Left colon (tissue), 2 donors: Measurements from ENCODE around the gene IRF9. TPM values are rescaled to one million over a fixed set of nuclear protein-coding genes. Genes with fewer than 3 reads are reported as not detected.

ENCODE experiments used
- ATAC-seq: fragments of 200-7000 bp; cut with Tn5 transposase; one replicate; pipeline ENCODE4 v1.9.1; 2020; ENCODE audit warnings: mild to moderate bottlenecking, moderate library complexity
- DNase-seq, 2 donors: peaks; one replicate each; pipeline ENCODE4 v3.0.0-alpha.2; 2020
- intact Hi-C, 2 donors: fragments of 100-400 bp; cut with DNase I in 1 of 2; cut with micrococcal nuclease in 1 of 2; formaldehyde crosslinking; loops; one replicate each; pipeline versions ENCODE4 v1.11.2 to v1.14.0; 2022; cut with DNase I, micrococcal nuclease
- microRNA-seq, 2 donors: library from miRNA; unstranded; fragments of <30 nt; microRNA quantifications; one replicate each; pipeline versions ENCODE4 v1.1.0 to v1.2.0, GENCODE V29; 2020
- total RNA-seq, 2 donors: library from RNA; stranded (reverse); fragmentation: NEBNext Ultra II Directional; extraction: Animal tissue kit (Norgen Biotek cat#: 25700); gene quantifications; one replicate each; pipeline ENCODE4 v1.2.1, GENCODE V29; 2021
- donor health status: DM: no; HTN: no; CAD: no.
- donor health status: DM: yes; HTN: yes; CAD: no.

IRF9 gene
- total RNA-seq, 2 donors from 2014 or later: 53.7 to 105 TPM

GRCh38 chr14:24204163-24205146 lies 43.4 kb downstream of the IRF9 start:
- intact Hi-C loops: no loop called here
- ATAC-seq: no peak
- no peak for DNase-seq

- ATAC-seq: no peak
- DNase-seq: no peak
- intact Hi-C loops: no loop called here
These were observed 45.4 kb downstream of the IRF9 start for GRCh38 chr14:24206260-24207103.

- intact Hi-C loops: no loop called here
- ATAC-seq (no peak), DNase-seq (no peak)
These were observed 46.1 kb downstream of the IRF9 start for GRCh38 chr14:24207104-24207551.

- intact Hi-C loops: no loop called here
- no peak for DNase-seq
- no peak for ATAC-seq
These were observed 46.6 kb downstream of the IRF9 start for GRCh38 chr14:24207625-24208024.

- DNase-seq (no peak), ATAC-seq (no peak)
- intact Hi-C loops: no loop called here
These were observed 50.2 kb downstream of the IRF9 start for GRCh38 chr14:24211311-24211710.

GRCh38 chr14:24212924-24213865 lies 52.1 kb downstream of the IRF9 start, which contains the start of gene CHMP4A:
Gene CHMP4A (minus strand): TSS chr14:24213488. CDS start chr14:24213439, 49 bp downstream.
- peak; percentile 83 for ATAC-seq
- intact Hi-C loops: no loop called here
- DNase-seq: peak; percentile 97 to 99

GRCh38 chr14:24213866-24214662 lies 53.0 kb downstream of the IRF9 start:
- intact Hi-C loops: no loop called here
- DNase-seq (no peak), ATAC-seq (no peak)

- ATAC-seq (peak; percentile 76), DNase-seq (peak; percentile 85 to 90)
- intact Hi-C loops: no loop called here
These were observed 54.7 kb downstream of the IRF9 start, which contains the start of gene MDP1 for GRCh38 chr14:24215495-24216344. Gene MDP1 (minus strand): TSS chr14:24216066. CDS start chr14:24215955, 111 bp downstream.

Small RNAs within 50 kb of the gene (microRNA-seq; reads per million reads assigned to microRNA genes)
- gene MIR7703: 0 reads per million in 2 donors

Other genes with a start within 250 kb of the IRF9 start
- gene DHRS4, start 207.5 kb upstream of the IRF9 start, total RNA-seq: 10 to 100 TPM; 38.3 to 46.0 TPM
- 10 to 100 TPM; 31.8 to 43.2 TPM for gene DHRS4L2, start 172.3 kb upstream of the IRF9 start, total RNA-seq
- gene CARMIL3, start 109.3 kb upstream of the IRF9 start, total RNA-seq: 1 to 10 TPM; 1.1 to 3.4 TPM
- under 1 TPM; 0.28 to 0.31 TPM for gene CPNE6, start 89.7 kb upstream of the IRF9 start, total RNA-seq
- 100 to 1,000 TPM; 150 to 223 TPM for gene PCK2, start 67.0 kb upstream of the IRF9 start, total RNA-seq
- gene DCAF11, start 46.5 kb upstream of the IRF9 start, total RNA-seq: 100 to 1,000 TPM; 101 to 107 TPM
- gene NRL, start 46.3 kb upstream of the IRF9 start, total RNA-seq: 1 to 10 TPM; 1.2 to 1.5 TPM
- 1 to 10 TPM; 1.0 TPM for gene FITM1, start 30.6 kb upstream of the IRF9 start, total RNA-seq
- gene PSME1, start 25.1 kb upstream of the IRF9 start, total RNA-seq: 100 to 1,000 TPM; 196 to 249 TPM
- gene EMC9, start 19.7 kb upstream of the IRF9 start, total RNA-seq: 10 to 100 TPM; 13.9 to 25.7 TPM
- gene PSME2, start 14.7 kb upstream of the IRF9 start, total RNA-seq: 100 to 1,000 TPM; 140 to 240 TPM
- 10 to 100 TPM; 49.1 to 50.3 TPM for gene RNF31, start 13.8 kb upstream of the IRF9 start, total RNA-seq
- 10 to 100 TPM in 1 of 2 donors, 1 to 10 TPM in 1; 6.9 to 21.0 TPM for gene REC8, start 10.8 kb downstream of the IRF9 start, total RNA-seq
- gene IPO4, start 27.6 kb downstream of the IRF9 start, total RNA-seq: 10 to 100 TPM; 17.3 to 26.3 TPM
- gene TM9SF1, start 34.2 kb downstream of the IRF9 start, total RNA-seq: 10 to 100 TPM; 49.2 to 52.7 TPM
- gene TSSK4, start 44.4 kb downstream of the IRF9 start, total RNA-seq: under 1 TPM in 1 of 2 donors, not detected in 1; 0.47 TPM
- gene CHMP4A, start 52.2 kb downstream of the IRF9 start, total RNA-seq: 10 to 100 TPM; 43.5 to 48.0 TPM
- gene MDP1, start 54.8 kb downstream of the IRF9 start, total RNA-seq: 10 to 100 TPM; 11.8 to 13.8 TPM
- 100 to 1,000 TPM; 110 to 135 TPM for gene NEDD8, start 71.1 kb downstream of the IRF9 start, total RNA-seq
- 10 to 100 TPM; 62.4 to 64.8 TPM for gene GMPR2, start 71.7 kb downstream of the IRF9 start, total RNA-seq
- 10 to 100 TPM; 56.6 to 64.0 TPM for gene TINF2, start 81.4 kb downstream of the IRF9 start, total RNA-seq
- 1 to 10 TPM; 2.3 to 2.9 TPM for gene TGM1, start 101.9 kb downstream of the IRF9 start, total RNA-seq
- gene RABGGTA, start 110.3 kb downstream of the IRF9 start, total RNA-seq: 10 to 100 TPM; 35.0 to 41.8 TPM
- 10 to 100 TPM; 64.2 to 76.6 TPM for gene DHRS1, start 138.5 kb downstream of the IRF9 start, total RNA-seq
- gene NOP9, start 138.6 kb downstream of the IRF9 start, total RNA-seq: 10 to 100 TPM; 24.4 to 26.0 TPM
- gene CIDEB, start 146.7 kb downstream of the IRF9 start, total RNA-seq: 10 to 100 TPM; 10.7 to 16.6 TPM
- 1 to 10 TPM; 2.9 to 4.2 TPM for gene LTB4R2, start 148.9 kb downstream of the IRF9 start, total RNA-seq
- 1 to 10 TPM; 2.9 to 4.3 TPM for gene LTB4R, start 150.2 kb downstream of the IRF9 start, total RNA-seq
- gene ADCY4, start 173.8 kb downstream of the IRF9 start, total RNA-seq: 10 to 100 TPM; 10.1 to 16.4 TPM
- 10 to 100 TPM; 56.6 to 67.9 TPM for gene RIPK3, start 178.7 kb downstream of the IRF9 start, total RNA-seq
- gene NFATC4, start 206.9 kb downstream of the IRF9 start, total RNA-seq: 10 to 100 TPM; 12.8 to 17.4 TPM
- 10 to 100 TPM; 11.7 to 13.2 TPM for gene NYNRIN, start 237.7 kb downstream of the IRF9 start, total RNA-seq